HG03097 (cell line): Measurements from ENCODE around the gene SF3B2.
"Not testable (repeated sequence)": the region's sequence is repeated elsewhere in the genome, so short reads cannot be mapped to it uniquely, and the experiment has no call there.

ENCODE experiments used
- ATAC-seq: cut with Tn5 transposase; IDR thresholded peaks from one replicate; pipeline ENCODE4 v1.9.1; 2021; ENCODE audit not compliant: unreplicated experiment, low FRiP score

Gene SF3B2

GRCh38 chr11:66016793-66017177 is 35.4 kb upstream of the SF3B2 start:
- no peak for ATAC-seq

DNA sequence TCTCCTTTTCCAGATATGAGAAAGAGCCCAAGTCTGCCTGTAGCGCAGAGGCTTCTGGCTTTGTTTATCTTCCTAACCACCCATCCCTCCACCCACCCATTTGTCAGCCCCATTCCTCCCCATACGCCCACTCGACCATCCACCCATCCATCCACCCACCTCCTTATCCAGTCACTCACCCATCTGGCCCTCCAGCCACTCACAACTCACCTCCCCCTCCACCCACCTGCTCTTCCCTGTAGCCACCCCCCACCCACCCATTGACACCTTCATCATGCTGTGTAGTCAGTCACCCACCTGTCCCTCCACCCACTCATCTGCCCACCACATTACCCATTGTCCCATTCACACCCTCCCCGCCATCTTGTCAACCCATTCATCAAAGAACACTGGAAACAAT is 34.8 kb upstream of the SF3B2 start:
- no peak for ATAC-seq

- ATAC-seq = no peak
Observed at GRCh38 chr11:66020212-66020611, 32.0 kb upstream of the SF3B2 start.

GRCh38 chr11:66020618-66021357 is 31.4 kb upstream of the SF3B2 start:
- no peak for ATAC-seq

- ATAC-seq = no peak
Observed at GRCh38 chr11:66022401-66023185, 29.6 kb upstream of the SF3B2 start.

- not testable (repeated sequence) for ATAC-seq
Observed at GRCh38 chr11:66023186-66023440, 29.1 kb upstream of the SF3B2 start.

- no peak for ATAC-seq
Observed at GRCh38 chr11:66026017-66026529, 26.1 kb upstream of the SF3B2 start, which contains the start of gene CATSPER1. Gene CATSPER1 (minus strand): TSS chr11:66026479. CDS start chr11:66026379, 100 bp downstream.

DNA sequence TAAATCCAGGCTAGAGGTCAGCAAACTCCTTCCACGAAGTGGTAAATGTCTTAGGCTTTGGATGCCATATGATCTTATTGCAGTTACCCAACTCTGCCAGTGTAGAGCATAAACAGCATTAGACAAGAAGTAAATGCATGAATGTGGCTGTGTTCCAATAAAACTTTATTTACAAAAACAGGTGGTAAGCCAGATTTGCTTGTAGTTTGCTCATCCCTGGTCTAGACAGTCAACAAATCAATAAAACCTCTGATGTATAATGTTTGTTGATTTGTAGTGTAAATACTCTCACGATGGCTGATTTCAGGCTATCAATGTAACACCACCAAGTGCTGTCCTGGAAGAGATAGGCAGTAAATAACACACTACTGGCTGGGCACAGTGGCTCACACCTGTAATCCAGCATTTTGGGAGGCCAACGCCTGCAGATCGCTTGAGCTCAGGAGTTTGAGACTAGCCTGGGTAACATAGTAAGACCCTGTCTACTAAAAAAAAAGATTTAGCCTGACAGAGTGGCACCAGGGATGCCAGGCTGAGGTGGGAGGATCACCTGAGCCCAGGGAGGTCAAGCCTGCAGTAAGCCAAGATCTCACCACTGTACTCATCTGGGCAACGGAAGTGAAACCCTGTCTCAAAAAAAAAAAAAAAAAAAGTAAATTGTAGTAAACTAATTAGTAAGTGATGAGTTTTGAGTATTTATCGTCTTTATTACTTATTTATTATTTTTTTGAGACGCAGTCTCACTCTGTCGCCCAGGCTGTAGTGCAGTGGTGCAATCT is 19.0 kb upstream of the SF3B2 start:
- ATAC-seq = no peak

DNA sequence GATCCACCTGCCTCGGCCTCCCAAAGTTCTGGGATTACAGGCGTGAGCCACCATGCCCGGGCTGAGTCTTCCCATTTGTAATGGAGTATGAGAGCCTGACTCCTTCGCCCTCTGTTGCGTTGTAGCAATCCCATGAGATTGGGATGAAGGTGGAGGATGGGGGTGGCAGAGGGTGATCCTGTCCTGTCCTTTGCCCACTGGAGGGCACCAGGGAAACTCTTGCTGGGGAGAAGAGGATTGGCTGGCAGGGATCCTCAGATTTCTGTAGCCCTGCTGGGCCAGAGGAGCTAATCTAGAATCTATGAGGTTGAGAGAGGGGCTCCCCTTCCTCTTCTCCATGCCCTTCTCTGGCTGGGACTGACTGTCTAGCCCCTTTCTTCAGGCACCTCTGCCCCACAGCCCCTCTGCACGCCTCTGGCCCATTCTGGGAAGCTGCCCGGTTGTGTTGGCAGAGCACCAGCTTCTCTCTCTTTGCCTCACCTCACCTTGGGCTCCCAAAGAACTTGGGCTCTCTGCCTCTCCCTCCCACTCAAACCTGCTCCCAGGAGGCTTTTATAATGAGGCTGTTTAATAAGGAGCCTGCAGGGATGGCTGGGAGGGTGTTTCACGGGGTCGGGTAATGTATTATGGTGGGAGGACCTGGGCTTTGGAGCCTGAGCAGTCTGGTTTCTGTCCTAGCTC is 16.4 kb upstream of the SF3B2 start:
- ATAC-seq = no peak

GRCh38 chr11:66036334-66036710 is 15.8 kb upstream of the SF3B2 start:
- ATAC-seq = no peak

GRCh38 chr11:66037327-66037726 is 14.8 kb upstream of the SF3B2 start:
- no peak for ATAC-seq

- ATAC-seq = no peak
Observed at GRCh38 chr11:66039765-66040164, 12.4 kb upstream of the SF3B2 start.

DNA sequence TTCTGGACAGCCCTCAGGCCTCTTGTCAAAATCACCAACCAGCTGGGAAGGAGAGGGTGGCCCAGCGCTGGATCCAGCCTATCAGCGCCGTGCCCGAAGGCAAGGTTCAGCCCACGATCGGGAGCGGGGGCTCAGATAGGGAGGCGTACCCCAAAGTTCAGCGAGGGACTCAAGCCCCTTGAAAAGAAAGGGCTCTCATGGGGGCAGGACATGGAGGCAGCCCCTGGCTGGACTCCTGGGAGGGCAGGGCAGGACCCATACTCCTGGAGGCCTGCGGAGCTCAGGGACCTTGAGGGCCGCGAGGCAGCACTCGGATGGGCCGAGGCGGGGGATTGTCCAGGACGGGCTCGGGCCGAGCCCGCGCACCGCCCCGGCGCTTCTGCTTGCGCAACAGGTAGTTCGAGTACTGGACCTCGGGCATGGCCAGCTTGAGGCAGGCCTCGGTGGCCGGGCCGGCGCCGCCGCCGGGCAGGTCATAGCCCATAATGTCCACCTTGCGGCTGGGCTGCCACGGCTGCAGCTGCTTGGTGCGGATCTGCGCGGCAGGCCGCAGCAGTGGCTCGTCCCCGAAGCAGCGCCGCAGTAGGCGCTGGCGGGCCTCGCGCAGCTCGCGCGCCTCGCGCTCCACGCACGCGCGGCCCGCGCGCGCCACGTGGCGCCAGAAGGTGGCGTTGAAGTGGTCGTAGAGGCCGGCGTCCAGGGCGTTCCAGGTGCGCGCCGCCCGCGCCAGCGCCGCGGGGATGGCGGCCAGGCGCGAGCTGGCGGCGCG is 9.8 kb upstream of the SF3B2 start:
- ATAC-seq = no peak

DNA sequence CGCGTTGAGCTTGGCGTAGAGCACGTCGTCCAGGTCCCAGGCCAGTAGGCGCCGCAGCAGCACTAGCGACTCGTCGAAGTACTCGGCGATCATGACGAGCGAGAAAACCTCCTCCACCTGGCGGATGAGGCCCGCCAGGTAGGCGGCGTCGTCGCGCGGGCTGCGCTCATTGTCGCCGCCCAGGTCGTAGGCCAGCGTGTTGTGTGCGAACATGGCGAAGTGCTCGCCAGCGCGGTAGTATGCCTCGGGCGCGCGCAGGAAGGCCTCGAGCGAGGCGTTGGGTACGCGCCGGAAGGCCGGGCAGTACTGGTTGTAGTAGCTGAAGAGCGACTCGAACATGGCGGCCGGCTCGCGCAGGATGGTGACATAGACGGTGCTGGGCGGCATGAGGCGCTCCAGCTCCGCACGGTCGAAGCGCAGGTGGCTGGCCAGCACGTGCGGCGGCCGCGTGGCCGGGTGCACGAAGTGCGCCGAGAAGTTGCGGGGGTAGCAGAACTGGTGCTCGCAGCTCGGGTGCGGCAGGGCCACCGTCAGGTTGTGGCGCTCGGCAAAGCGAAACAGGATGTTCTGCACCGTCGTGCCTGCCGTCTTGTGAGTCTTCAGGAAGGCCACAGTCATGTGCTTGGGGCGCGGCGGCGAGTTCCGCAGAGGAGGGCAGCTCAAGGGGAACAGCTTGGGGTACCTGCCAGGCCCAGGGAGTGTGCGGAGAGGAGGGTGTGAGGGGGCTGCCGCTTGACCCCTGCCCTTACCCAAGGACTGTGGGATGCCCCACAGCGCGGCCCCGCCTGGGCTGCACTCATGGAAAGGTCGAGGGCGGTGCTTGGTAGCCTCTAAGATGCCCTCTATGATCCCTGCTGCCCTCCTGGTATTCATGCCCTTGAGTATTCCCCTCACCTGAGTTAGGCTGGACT is 8.9 kb upstream of the SF3B2 start:
- ATAC-seq = no peak

GRCh38 chr11:66044757-66045156 is 7.4 kb upstream of the SF3B2 start:
- no peak for ATAC-seq

DNA sequence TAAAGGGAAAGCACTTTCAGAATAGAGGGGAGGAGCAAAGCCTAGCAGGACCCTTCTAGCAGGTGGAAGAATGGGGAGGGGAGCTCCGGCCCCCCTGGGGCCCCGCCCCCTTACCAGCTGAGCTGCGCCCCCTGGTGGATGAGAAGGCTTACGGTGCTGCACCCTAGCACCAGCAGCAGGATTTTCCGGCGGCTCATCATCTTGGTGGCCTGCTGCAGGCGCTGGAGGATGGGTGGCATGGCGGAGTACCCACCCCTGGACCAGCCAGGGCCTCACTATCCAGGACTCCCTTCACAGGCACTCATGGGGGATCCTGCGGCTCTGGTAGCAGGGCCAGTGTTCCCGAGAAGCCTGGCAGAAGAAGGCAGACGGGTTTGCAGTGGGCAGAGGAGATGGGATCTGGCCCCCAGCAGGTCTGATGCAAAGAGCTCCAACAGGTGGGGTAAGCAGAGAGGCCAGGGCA is 7.0 kb upstream of the SF3B2 start:
- peak; percentile 64 for ATAC-seq

GRCh38 chr11:66046901-66047300 is 5.3 kb upstream of the SF3B2 start:
- ATAC-seq = no peak

DNA sequence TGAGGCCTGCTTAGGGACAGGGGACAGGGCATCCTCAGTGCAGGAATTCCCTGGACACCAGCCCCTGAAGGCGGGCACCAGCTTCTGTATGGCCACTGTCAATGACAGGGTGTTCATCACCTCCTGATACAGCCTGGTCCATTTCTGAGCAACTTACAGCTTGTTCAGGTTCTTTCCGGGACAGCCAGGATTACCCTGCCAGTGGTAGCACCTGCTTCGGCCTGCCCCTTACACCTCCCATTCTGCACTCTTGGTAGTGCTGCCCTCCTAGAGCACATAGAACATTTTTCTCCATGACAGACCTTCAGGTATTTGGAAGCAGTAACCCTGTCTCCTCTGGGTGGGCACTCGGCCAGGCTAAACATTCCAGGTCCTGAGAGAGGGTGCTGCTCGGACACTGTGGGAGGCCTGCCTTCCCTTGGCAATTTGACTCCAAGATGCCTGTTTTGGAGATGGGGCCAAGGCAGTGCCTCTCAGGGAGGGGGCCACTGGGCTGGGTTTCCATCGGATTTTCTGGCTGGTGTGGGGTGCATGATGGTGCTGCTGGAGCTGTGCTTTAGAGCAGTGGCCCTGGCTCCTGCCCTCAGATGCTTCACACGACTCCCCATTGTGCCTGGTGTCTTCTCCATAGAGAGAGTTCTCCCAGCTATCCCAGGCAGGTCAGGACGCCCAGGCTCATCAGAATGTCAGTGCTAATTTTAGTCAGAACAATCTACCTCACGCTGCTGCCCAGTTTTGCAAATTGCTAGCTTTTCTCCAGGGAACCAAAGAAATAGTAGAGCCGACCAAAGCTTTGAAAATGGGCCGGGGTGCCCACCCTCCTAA is 4.4 kb upstream of the SF3B2 start:
- ATAC-seq = no peak
